GM12878 (cell line): ENCODE measurements around the gene NSMCE1. TPM values are rescaled to one million over a fixed set of nuclear protein-coding genes. Genes with fewer than 3 reads are reported as not detected.

ENCODE experiments used
- CBX3 ChIP-seq: fragments of 200-600 bp; sonication (generic); IDR thresholded peaks from 2 replicates; pipeline ENCODE4 v1.6.1; 2016; ENCODE audit warnings: low read depth, borderline replicate concordance
- EED ChIP-seq: sonication (generic); IDR thresholded peaks from 2 replicates; pipeline ENCODE4 v1.6.1; 2016; ENCODE audit warnings: antibody characterized with exemption, low read depth
- EGR1 ChIP-seq, 2 experiments: IDR thresholded peaks; 1 replicate in 1 of 2; 2 replicates in 1 of 2; pipeline ENCODE4 v1.6.1; 2011 to 2012; ENCODE audit warnings: low read depth in 2 of 2, low read length in 2 of 2, borderline replicate concordance in 1 of 2, mild to moderate bottlenecking in 1 of 2, moderate library complexity in 1 of 2
- FOXK2 ChIP-seq: fragments of 450-650 bp; IDR thresholded peaks from 2 replicates; pipeline ENCODE4 v1.6.1; 2017; ENCODE audit warnings: mild to moderate bottlenecking, moderate library complexity
- HDGF ChIP-seq: fragments of 450-650 bp; IDR thresholded peaks from 2 replicates; pipeline ENCODE4 v1.6.1; 2016; ENCODE audit warnings: antibody characterized with exemption
- IKZF1 ChIP-seq: fragments of 450-650 bp; conservative IDR thresholded peaks from 2 replicates; pipeline ENCODE4 v1.6.1; 2017; ENCODE audit warnings: antibody characterized with exemption, mild to moderate bottlenecking
- LARP7 ChIP-seq: fragments of 450-650 bp; IDR thresholded peaks from 2 replicates; pipeline ENCODE4 v1.6.1; 2017; ENCODE audit warnings: mild to moderate bottlenecking
- NR2F1 ChIP-seq: fragments of 450-650 bp; conservative IDR thresholded peaks from 2 replicates; pipeline ENCODE4 v1.6.1; 2017; ENCODE audit warnings: mild to moderate bottlenecking
- NRF1 ChIP-seq: conservative IDR thresholded peaks from 2 replicates; pipeline ENCODE4 v1.6.1; 2011; ENCODE audit warnings: mild to moderate bottlenecking, low read depth, low read length, improper control_type of control experiment
- PML ChIP-seq: IDR thresholded peaks from 2 replicates; pipeline ENCODE4 v1.6.1; 2012; ENCODE audit warnings: low read length, inconsistent platforms
- STAT1 ChIP-seq: fragments of 450-650 bp; conservative IDR thresholded peaks from 2 replicates; pipeline ENCODE4 v1.6.1; 2014; ENCODE audit warnings: antibody characterized with exemption, mild to moderate bottlenecking
- WRNIP1 ChIP-seq: IDR thresholded peaks from 2 replicates; pipeline ENCODE4 v1.6.1; 2011; ENCODE audit warnings: low read depth, low read length, improper control_type of control experiment, borderline replicate concordance
- ZNF622 ChIP-seq: fragments of 450-650 bp; IDR thresholded peaks from 2 replicates; pipeline ENCODE4 v1.6.1; 2017; ENCODE audit warnings: mild to moderate bottlenecking, inconsistent platforms
- polyA plus RNA-seq, 11 experiments: library from polyadenylated mRNA; depleted of rRNA in 4 of 11; unstranded in 6 of 11; stranded (reverse) in 5 of 11; fragments of >200 nt; fragmentation: Nextera tagmentation in 4 of 11; fragmentation: Illumina TruSeq in 1 of 11; extraction: Ambion mirVana in 4 of 11; extraction: Trizol in 1 of 11; gene quantifications; 1 replicate in 1 of 11; 2 replicates in 10 of 11; pipeline versions ENCODE4 v1.2.1 to v1.2.3, GENCODE V29; 2011 to 2016; ENCODE audit warnings: inconsistent platforms in 2 of 11, missing spikeins in 2 of 11, low read depth in 1 of 11
- total RNA-seq, 4 experiments: library from RNA; depleted of rRNA in 3 of 4; stranded (reverse); fragments of >200 nt in 3 of 4; fragmentation: Illumina TruSeq in 1 of 4; extraction: Trizol in 1 of 4; gene quantifications; 2 replicates each; pipeline versions ENCODE4 v1.2.1 to v1.2.3, GENCODE V29; 2013 to 2021
- TF ChIP-seq, protein P1 (sequence below): IDR thresholded peaks from 2 replicates; pipeline ENCODE4 v1.6.1; 2012; ENCODE audit warnings: low read depth, low read length, improper control_type of control experiment
- TF ChIP-seq, protein P2 (sequence below): fragments of 450-650 bp; IDR thresholded peaks from 2 replicates; pipeline ENCODE4 v1.6.1; 2018; ENCODE audit warnings: mild to moderate bottlenecking, low read depth, moderate library complexity; ENCODE audit not compliant: partially characterized antibody
- TF ChIP-seq, protein P3 (sequence below): IDR thresholded peaks from 2 replicates; pipeline ENCODE4 v1.6.1; 2012; ENCODE audit warnings: improper control_type of control experiment, low read depth, low read length; ENCODE audit not compliant: insufficient replicate concordance
- TF ChIP-seq, protein P4 (sequence below): fragments of 450-650 bp; formaldehyde crosslinking; IDR thresholded peaks from 2 replicates; pipeline ENCODE4 v1.5.0; 2022; ENCODE audit warnings: mild to moderate bottlenecking, missing genetic modification characterization
- TF ChIP-seq, protein P5 (sequence below): fragments of 450-650 bp; IDR thresholded peaks from 2 replicates; pipeline ENCODE4 v1.6.1; 2014; ENCODE audit warnings: mild to moderate bottlenecking

The NSMCE1 gene
- total and polyA plus RNA-seq, 10 of the 15 experiments (the other 5 are each of a cell fraction or from before 2014, with no cell fraction given), result 54.0 to 214 (median 71.4) TPM

DNA sequence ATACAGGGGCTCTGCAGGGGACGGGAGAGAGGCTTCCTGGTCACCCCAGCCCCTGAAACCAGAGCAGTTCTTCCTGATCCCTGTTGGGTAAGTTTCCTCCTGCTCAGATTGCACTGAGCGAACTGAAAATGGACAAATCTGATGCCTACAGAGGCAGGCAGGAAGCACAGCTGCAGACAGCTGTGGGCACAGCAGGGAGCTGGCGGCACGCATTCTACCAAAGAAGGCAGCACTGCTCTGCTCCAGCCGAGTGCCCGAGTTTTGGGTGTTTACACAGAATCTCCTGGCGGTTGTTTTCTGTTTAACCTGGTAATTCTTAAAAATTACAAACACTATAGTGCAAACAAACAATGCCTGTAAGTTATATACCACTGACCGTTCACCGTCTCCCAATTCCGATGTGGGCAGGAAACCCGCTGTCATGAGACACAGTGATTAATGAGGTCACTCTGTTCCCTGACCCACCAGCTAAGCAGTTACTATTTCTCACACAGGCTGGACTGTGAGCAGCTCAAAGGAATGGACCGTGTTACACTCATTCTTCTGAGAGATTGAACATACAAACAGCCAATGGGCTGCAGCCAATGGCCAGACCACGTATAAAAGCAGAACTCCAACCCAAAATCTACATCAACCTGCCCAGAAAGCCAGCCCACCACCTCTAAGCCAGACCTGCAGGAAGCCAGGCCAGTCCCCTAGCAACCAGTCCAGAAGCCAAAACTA lies 25.5 kb downstream of the NSMCE1 start (continued):
- TF ChIP-seq STAT1 (no peak), WRNIP1 (no peak; the same call in 1 of the 2 replicates), EED (no peak), FOXK2 (no peak), ZNF622 (no peak), PML (no peak), LARP7 (0 out of 2 replicates have a peak, but pooled peaks have one; percentile 50), NR2F1 (peak; percentile 97), EGR1 (IDR thresholded peaks at IDR 0.05; ENCODE audit: borderline replicate concordance in 1 of 2, low read depth in 2 of 2, low read length in 2 of 2) (no peak), HDGF (no peak), NRF1 (no peak), IKZF1 (peak; percentile 66; the same call in 1 of the 2 replicates), CBX3 (no peak)
- TF ChIP-seq, protein P1, sequence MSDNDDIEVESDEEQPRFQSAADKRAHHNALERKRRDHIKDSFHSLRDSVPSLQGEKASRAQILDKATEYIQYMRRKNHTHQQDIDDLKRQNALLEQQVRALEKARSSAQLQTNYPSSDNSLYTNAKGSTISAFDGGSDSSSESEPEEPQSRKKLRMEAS, result no peak
- TF ChIP-seq, protein P2, sequence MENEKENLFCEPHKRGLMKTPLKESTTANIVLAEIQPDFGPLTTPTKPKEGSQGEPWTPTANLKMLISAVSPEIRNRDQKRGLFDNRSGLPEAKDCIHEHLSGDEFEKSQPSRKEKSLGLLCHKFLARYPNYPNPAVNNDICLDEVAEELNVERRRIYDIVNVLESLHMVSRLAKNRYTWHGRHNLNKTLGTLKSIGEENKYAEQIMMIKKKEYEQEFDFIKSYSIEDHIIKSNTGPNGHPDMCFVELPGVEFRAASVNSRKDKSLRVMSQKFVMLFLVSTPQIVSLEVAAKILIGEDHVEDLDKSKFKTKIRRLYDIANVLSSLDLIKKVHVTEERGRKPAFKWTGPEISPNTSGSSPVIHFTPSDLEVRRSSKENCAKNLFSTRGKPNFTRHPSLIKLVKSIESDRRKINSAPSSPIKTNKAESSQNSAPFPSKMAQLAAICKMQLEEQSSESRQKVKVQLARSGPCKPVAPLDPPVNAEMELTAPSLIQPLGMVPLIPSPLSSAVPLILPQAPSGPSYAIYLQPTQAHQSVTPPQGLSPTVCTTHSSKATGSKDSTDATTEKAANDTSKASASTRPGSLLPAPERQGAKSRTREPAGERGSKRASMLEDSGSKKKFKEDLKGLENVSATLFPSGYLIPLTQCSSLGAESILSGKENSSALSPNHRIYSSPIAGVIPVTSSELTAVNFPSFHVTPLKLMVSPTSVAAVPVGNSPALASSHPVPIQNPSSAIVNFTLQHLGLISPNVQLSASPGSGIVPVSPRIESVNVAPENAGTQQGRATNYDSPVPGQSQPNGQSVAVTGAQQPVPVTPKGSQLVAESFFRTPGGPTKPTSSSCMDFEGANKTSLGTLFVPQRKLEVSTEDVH, result no peak
- TF ChIP-seq, protein P3, sequence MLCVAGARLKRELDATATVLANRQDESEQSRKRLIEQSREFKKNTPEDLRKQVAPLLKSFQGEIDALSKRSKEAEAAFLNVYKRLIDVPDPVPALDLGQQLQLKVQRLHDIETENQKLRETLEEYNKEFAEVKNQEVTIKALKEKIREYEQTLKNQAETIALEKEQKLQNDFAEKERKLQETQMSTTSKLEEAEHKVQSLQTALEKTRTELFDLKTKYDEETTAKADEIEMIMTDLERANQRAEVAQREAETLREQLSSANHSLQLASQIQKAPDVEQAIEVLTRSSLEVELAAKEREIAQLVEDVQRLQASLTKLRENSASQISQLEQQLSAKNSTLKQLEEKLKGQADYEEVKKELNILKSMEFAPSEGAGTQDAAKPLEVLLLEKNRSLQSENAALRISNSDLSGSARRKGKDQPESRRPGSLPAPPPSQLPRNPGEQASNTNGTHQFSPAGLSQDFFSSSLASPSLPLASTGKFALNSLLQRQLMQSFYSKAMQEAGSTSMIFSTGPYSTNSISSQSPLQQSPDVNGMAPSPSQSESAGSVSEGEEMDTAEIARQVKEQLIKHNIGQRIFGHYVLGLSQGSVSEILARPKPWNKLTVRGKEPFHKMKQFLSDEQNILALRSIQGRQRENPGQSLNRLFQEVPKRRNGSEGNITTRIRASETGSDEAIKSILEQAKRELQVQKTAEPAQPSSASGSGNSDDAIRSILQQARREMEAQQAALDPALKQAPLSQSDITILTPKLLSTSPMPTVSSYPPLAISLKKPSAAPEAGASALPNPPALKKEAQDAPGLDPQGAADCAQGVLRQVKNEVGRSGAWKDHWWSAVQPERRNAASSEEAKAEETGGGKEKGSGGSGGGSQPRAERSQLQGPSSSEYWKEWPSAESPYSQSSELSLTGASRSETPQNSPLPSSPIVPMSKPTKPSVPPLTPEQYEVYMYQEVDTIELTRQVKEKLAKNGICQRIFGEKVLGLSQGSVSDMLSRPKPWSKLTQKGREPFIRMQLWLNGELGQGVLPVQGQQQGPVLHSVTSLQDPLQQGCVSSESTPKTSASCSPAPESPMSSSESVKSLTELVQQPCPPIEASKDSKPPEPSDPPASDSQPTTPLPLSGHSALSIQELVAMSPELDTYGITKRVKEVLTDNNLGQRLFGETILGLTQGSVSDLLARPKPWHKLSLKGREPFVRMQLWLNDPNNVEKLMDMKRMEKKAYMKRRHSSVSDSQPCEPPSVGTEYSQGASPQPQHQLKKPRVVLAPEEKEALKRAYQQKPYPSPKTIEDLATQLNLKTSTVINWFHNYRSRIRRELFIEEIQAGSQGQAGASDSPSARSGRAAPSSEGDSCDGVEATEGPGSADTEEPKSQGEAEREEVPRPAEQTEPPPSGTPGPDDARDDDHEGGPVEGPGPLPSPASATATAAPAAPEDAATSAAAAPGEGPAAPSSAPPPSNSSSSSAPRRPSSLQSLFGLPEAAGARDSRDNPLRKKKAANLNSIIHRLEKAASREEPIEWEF, result peak; percentile 68
- TF ChIP-seq, protein P4, sequence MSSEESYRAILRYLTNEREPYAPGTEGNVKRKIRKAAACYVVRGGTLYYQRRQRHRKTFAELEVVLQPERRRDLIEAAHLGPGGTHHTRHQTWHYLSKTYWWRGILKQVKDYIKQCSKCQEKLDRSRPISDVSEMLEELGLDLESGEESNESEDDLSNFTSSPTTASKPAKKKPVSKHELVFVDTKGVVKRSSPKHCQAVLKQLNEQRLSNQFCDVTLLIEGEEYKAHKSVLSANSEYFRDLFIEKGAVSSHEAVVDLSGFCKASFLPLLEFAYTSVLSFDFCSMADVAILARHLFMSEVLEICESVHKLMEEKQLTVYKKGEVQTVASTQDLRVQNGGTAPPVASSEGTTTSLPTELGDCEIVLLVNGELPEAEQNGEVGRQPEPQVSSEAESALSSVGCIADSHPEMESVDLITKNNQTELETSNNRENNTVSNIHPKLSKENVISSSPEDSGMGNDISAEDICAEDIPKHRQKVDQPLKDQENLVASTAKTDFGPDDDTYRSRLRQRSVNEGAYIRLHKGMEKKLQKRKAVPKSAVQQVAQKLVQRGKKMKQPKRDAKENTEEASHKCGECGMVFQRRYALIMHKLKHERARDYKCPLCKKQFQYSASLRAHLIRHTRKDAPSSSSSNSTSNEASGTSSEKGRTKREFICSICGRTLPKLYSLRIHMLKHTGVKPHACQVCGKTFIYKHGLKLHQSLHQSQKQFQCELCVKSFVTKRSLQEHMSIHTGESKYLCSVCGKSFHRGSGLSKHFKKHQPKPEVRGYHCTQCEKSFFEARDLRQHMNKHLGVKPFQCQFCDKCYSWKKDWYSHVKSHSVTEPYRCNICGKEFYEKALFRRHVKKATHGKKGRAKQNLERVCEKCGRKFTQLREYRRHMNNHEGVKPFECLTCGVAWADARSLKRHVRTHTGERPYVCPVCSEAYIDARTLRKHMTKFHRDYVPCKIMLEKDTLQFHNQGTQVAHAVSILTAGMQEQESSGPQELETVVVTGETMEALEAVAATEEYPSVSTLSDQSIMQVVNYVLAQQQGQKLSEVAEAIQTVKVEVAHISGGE (CRISPR knock-in tag), result no peak
- TF ChIP-seq, protein P5, sequence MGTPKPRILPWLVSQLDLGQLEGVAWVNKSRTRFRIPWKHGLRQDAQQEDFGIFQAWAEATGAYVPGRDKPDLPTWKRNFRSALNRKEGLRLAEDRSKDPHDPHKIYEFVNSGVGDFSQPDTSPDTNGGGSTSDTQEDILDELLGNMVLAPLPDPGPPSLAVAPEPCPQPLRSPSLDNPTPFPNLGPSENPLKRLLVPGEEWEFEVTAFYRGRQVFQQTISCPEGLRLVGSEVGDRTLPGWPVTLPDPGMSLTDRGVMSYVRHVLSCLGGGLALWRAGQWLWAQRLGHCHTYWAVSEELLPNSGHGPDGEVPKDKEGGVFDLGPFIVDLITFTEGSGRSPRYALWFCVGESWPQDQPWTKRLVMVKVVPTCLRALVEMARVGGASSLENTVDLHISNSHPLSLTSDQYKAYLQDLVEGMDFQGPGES, result no peak
